B cell (primary cell): ENCODE data around the gene SBK2. TPM values are rescaled to one million over a fixed set of nuclear protein-coding genes. Genes with fewer than 3 reads are reported as not detected.

ENCODE experiments used
- ATAC-seq: fragments of 200-7000 bp; cut with Tn5 transposase; one replicate; pipeline ENCODE4 v1.10.0; 2021; ENCODE audit warnings: low read depth, mild to moderate bottlenecking, moderate number of reproducible peaks, moderate library complexity
- CTCF ChIA-PET: fragments of 350-600 bp; sonication (Branson Sonifier 250); formaldehyde crosslinking; loops from one replicate; lab custom pipeline; 2021; ENCODE audit warnings: antibody characterized with exemption, inconsistent platforms; lab: Charles Lee
- POLR2A ChIA-PET: fragments of 350-600 bp; sonication (Branson Sonifier 250); formaldehyde crosslinking; loops from one replicate; lab custom pipeline; 2021; ENCODE audit warnings: antibody characterized with exemption; lab: Charles Lee
- DNase-seq: peaks from one replicate; pipeline ENCODE4 v3.0.0; 2013
- H2AFZ ChIP-seq: 2 replicates; pipeline ENCODE4 v1.6.1; 2012; ENCODE audit warnings: mild to moderate bottlenecking, low read depth, low read length; ENCODE audit not compliant: insufficient read depth, poor library complexity, severe bottlenecking
- H3K27ac ChIP-seq, 2 donors: 1 replicate in 1 of 2; 2 replicates in 1 of 2; pipeline ENCODE4 v1.5.1; 2012 to 2013; ENCODE audit warnings: low read length in 2 of 2, mild to moderate bottlenecking in 2 of 2, moderate library complexity in 1 of 2
- H3K27me3 ChIP-seq, 4 experiments: fragments of 200-600 bp in 1 of 4; sonication (generic) in 1 of 4; replicated peaks in 1 of 4; 1 replicate in 2 of 4; 2 replicates in 2 of 4; pipeline versions ENCODE4 v1.6.1 to v1.7.0; 2013 to 2016; ENCODE audit warnings: low read length in 3 of 4, mild to moderate bottlenecking in 2 of 4, mixed read lengths in 1 of 4, moderate library complexity in 1 of 4; ENCODE audit not compliant: insufficient read depth in 4 of 4, control insufficient read depth in 3 of 4; ENCODE audit errors: control extremely low read depth in 1 of 4
- H3K36me3 ChIP-seq, 2 experiments: replicated peaks in 1 of 2; 1 replicate in 1 of 2; 2 replicates in 1 of 2; pipeline versions ENCODE4 v1.6.1 to v1.7.1; 2013; ENCODE audit warnings: low read length in 1 of 2; ENCODE audit not compliant: insufficient read depth in 2 of 2, control insufficient read depth in 1 of 2; ENCODE audit errors: control extremely low read depth in 1 of 2, extremely low read depth in 1 of 2
- H3K4me1 ChIP-seq, 2 donors: fragments of 200-600 bp in 1 of 2; sonication (generic) in 1 of 2; 1 replicate in 1 of 2; 2 replicates in 1 of 2; pipeline versions ENCODE4 v1.5.1 to v1.6.1; 2013 to 2017; ENCODE audit warnings: low read length in 2 of 2; ENCODE audit not compliant: control insufficient read depth in 2 of 2, insufficient read depth in 2 of 2
- H3K4me2 ChIP-seq: replicated peaks from 2 replicates; pipeline ENCODE3; 2012; ENCODE audit warnings: mild to moderate bottlenecking, low read depth, low read length; ENCODE audit not compliant: poor library complexity, severe bottlenecking
- H3K4me3 ChIP-seq, 5 experiments: fragments of 200-600 bp in 1 of 5; sonication (generic) in 1 of 5; 1 replicate in 3 of 5; 2 replicates in 2 of 5; pipeline versions ENCODE4 v1.5.1 to v1.7.0; 2011 to 2016; ENCODE audit warnings: low read length in 4 of 5, mild to moderate bottlenecking in 4 of 5, low read depth in 2 of 5, control low read depth in 1 of 5, moderate library complexity in 1 of 5; ENCODE audit not compliant: insufficient read depth in 1 of 5; ENCODE audit errors: control extremely low read depth in 1 of 5, extremely low read depth in 1 of 5
- H3K79me2 ChIP-seq: fragments of 200-600 bp; sonication (generic); one replicate; pipeline ENCODE4 v1.6.0; 2016; ENCODE audit warnings: low read length; ENCODE audit not compliant: control insufficient read depth, insufficient read depth
- H3K9ac ChIP-seq: fragments of 200-600 bp; sonication (generic); 2 replicates; pipeline ENCODE4 v1.6.1; 2017; ENCODE audit warnings: mild to moderate bottlenecking, low read length, moderate library complexity
- H3K9me3 ChIP-seq, 3 donors: one replicate each; pipeline versions ENCODE4 v1.6.1 to v1.7.1; 2013; ENCODE audit warnings: low read length in 2 of 3; ENCODE audit not compliant: control insufficient read depth in 2 of 3, insufficient read depth in 1 of 3; ENCODE audit errors: control extremely low read depth in 1 of 3
- H4K20me1 ChIP-seq: 2 replicates; pipeline ENCODE4 v1.6.0; 2012; ENCODE audit warnings: mild to moderate bottlenecking, low read length; ENCODE audit not compliant: insufficient read depth, control insufficient read depth, poor library complexity, severe bottlenecking
- H3K27ac Mint-ChIP-seq: one replicate; pipeline ENCODE4 v1.8.0; 2021; ENCODE audit warnings: mixed read lengths
- H3K27me3 Mint-ChIP-seq: one replicate; pipeline ENCODE4 v1.8.0; 2021; ENCODE audit warnings: mixed read lengths
- H3K4me1 Mint-ChIP-seq: one replicate; pipeline ENCODE4 v1.8.0; 2021; ENCODE audit warnings: mixed read lengths
- H3K4me3 Mint-ChIP-seq: one replicate; pipeline ENCODE4 v1.8.0; 2021; ENCODE audit warnings: mixed read lengths
- H3K9me3 Mint-ChIP-seq: one replicate; pipeline ENCODE4 v1.8.0; 2022; ENCODE audit warnings: mixed read lengths; ENCODE audit not compliant: insufficient read depth
- EZH2 ChIP-seq: IDR thresholded peaks from 2 replicates; pipeline ENCODE4 v1.6.1; 2012; ENCODE audit warnings: borderline replicate concordance, low read depth, mild to moderate bottlenecking, moderate library complexity, low read length; ENCODE audit not compliant: insufficient read depth, poor library complexity, severe bottlenecking
- WGBS: methylation state at CpG from one replicate; pipeline ENCODE4 v1.1.5; 2013; ENCODE audit warnings: missing lambda C conversion rate; ENCODE audit not compliant: insufficient coverage; 5-methylcytosine and 5-hydroxymethylcytosine counted together
- intact Hi-C: fragments of 100-400 bp; cut with micrococcal nuclease; formaldehyde crosslinking; loops from one replicate; pipeline ENCODE4 v1.10.0; 2022
- polyA plus RNA-seq: library from polyadenylated mRNA; depleted of rRNA; stranded (reverse); fragments of >200 nt; gene quantifications from 2 replicates; pipeline ENCODE4 v1.2.3, GENCODE V29; 2012
- total RNA-seq, 2 donors: library from RNA; stranded (reverse); fragments of 120-200 nt in 1 of 2; gene quantifications; 1 replicate in 1 of 2; 2 replicates in 1 of 2; pipeline versions ENCODE4 v1.2.3 to v1.2.4, GENCODE V29; 2013 to 2022
- TF ChIP-seq, protein P1 (sequence below): fragments of 200-600 bp; IDR thresholded peaks from one replicate; pipeline ENCODE4 v1.8.0; 2022; ENCODE audit warnings: antibody characterized with exemption, mild to moderate bottlenecking

SBK2 gene
- total and polyA plus RNA-seq, 2 donors (not counting 1 experiment from before 2014, with no cell fraction given): not detected

DNA sequence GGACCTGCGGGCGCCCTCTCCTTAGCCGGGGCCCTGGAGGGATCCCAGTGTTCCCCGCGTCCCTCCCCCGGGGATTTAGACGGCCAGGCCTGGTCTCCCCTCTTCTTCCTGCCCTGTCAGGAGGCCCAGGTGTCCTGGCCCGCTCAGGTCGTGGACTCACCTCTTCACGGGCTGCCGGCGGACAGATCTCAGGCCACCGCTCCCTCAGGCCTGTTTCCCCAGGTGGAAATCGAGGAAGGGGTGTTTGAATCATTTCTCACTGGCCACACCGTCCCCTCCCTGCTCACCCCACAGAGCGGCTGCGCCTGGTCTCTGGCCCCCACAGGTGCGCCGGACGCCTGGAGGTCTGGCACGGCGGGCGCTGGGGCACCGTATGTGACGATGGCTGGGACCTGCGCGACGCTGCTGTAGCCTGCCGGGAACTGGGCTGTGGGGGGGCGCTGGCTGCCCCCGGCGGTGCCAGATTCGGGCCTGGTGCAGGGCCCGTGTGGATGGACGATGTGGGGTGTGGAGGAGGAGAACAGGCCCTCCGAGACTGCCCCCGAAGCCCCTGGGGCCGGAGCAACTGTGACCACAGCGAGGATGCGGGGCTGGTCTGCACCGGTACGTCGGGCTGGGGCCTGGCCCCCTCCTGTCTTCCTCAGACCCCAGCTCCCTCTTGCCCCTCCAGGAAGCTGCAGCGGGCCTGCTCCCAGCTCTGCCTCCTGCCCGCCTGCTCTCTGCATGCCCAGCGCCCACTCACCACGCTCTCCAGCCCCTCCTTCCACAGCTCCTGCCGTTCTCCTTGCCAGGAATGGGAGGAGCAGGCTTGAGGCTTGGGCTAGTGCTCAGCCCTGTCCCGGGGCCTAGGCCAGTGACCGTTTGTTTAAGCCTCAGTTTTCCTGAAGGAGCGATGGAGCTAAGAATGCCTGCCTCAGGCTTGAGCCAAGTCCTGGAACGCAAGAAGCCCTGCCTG, 46.2 kb downstream of the SBK2 start:
- Mint-ChIP-seq H3K9me3 (no peaks in the 10 kb centered on the region), H3K4me3 (no peak overlapping the region), H3K27ac (no peak overlapping the region), H3K4me1 (peaks cover 4% of the 10 kb centered on the region), H3K27me3 (peaks cover 8% of the 10 kb centered on the region)
- H2AFZ ChIP-seq: no peak overlapping the region
- no peaks in the 10 kb centered on the region for H4K20me1 ChIP-seq
- DNase-seq: no peak
- H3K4me3 ChIP-seq: no peak overlapping the region
- intact Hi-C loops: no loop called here
- H3K4me1 ChIP-seq: peaks cover 0 to 2% of the 10 kb centered on the region in 2 donors
- no peak for TF ChIP-seq EZH2
- TF ChIP-seq, protein P1, sequence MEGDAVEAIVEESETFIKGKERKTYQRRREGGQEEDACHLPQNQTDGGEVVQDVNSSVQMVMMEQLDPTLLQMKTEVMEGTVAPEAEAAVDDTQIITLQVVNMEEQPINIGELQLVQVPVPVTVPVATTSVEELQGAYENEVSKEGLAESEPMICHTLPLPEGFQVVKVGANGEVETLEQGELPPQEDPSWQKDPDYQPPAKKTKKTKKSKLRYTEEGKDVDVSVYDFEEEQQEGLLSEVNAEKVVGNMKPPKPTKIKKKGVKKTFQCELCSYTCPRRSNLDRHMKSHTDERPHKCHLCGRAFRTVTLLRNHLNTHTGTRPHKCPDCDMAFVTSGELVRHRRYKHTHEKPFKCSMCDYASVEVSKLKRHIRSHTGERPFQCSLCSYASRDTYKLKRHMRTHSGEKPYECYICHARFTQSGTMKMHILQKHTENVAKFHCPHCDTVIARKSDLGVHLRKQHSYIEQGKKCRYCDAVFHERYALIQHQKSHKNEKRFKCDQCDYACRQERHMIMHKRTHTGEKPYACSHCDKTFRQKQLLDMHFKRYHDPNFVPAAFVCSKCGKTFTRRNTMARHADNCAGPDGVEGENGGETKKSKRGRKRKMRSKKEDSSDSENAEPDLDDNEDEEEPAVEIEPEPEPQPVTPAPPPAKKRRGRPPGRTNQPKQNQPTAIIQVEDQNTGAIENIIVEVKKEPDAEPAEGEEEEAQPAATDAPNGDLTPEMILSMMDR: no peak
- H3K4me2 ChIP-seq: no peak overlapping the region
- H3K9ac ChIP-seq: no peak overlapping the region
- H3K9me3 ChIP-seq: no peaks in the 10 kb centered on the region
- no peak for ATAC-seq
- H3K79me2 ChIP-seq: no peaks in the 10 kb centered on the region
- CTCF ChIA-PET: interaction anchor here (1.3 to 1.4 kb wide), 2 partner anchors 24 to 142 kb away, joined by 3 to 4 read pairs; no protein-coding TSS in a partner anchor
- POLR2A ChIA-PET: no interaction called here
- H3K27me3 ChIP-seq: peaks cover 0 to 35% (median 2%) of the 10 kb centered on the region in 4 experiments
- WGBS: 82% methylated on average over 44 of the region's 52 CpGs
- no peak overlapping the region for H3K27ac ChIP-seq
- no peaks in the 10 kb centered on the region for H3K36me3 ChIP-seq
